NCI-H82 treated with DMSO at 0.1 percent for 48 hours (cell line): ENCODE results near the gene STIM2.
"Not testable (repeated sequence)": the region's sequence is repeated elsewhere in the genome, so short reads cannot be mapped to it uniquely, and the experiment has no call there.

Experiments used
- DNase-seq: peaks from one replicate; lab custom pipeline; 2025; ENCODE audit not compliant: unreplicated experiment; lab: John Stamatoyannopoulos, UW

STIM2 gene

DNA sequence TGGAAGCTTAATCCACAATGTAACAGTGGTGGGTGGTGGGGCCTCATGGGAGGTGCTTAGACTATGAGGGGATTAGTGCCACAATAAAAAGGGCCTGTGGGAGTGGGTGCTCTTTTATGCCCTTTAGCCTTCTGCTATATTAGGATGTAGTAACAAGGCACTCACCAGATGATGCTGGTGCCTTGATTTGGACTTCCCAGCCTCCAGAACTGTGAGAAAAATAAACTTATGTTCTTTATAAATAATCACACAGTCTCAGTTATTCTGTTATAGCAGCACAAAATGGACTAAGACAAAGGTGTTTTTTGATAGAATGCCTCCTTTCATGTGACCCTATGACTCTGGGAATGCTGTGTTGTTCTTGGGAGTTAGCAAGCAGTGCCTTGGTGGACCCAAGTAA, 89.8 kb downstream of the STIM2 start:
- DNase-seq = no peak

DNA sequence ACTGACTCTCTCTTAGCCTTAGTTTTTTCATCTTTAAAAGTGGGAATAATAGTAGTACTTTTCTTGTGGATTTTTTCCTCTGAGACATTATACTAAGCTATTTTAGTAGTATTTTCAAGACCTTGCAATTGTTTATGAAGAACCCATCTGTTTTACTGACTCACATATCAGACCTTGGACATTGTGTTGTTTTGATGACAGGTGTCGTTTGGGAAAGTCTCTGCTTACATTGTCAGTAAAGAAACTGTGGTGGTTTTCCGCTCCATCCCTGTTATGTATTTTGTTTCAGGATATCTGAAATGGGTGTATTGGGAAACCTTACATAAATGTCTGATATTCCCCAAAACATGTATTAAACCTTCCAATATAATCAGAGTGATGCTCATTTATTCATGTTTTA, 92.2 kb downstream of the STIM2 start:
- DNase-seq = no peak

DNA sequence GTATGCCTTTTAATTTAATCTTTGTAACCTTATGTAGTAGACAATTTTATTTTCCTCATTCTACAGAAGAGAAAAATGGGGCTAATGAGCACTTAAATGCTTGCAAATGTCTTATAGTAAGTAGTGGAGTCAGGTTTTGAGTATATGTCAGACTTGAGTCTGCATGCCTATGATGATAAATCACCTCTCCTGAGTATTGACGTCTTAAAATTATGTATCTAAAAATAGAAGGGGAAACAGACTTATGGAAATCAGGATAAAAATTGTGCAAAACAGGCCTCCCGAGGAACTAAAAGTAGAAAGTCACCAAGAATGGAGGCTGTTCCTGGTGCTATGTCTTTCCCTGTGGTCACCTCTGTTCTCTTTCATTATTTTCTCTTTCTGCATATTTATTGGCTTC, 92.7 kb downstream of the STIM2 start:
- DNase-seq = no peak

DNA sequence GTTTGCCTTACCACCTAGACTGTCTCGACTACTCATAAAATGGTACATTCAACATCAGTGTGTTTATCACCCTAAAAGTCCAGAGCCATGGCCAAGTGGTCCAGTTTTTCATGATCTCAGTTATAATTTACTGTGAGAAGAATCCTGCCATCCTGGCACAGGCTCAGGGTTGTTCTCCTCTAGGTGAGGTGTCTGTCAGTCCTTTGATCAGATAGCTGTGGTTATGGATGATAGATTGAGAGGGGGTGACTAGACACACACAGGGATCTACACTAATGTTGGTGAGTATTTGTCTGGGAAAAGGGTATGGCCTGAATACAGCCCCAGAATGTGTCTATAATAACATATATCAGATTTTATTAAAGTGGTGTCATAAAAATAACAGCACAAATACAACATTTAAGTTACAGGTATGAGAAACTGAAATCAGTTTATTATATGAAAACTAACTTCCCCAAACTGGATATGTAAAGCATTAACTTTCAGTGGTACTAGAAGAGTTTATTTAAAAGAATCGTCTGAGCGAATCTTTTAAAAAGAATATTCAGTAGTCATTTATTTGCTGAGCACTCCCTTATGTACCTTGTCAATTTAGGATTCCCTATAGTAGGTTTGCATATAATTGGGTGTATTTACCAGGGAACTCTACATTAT, 93.3 kb downstream of the STIM2 start:
- no peak for DNase-seq

DNA sequence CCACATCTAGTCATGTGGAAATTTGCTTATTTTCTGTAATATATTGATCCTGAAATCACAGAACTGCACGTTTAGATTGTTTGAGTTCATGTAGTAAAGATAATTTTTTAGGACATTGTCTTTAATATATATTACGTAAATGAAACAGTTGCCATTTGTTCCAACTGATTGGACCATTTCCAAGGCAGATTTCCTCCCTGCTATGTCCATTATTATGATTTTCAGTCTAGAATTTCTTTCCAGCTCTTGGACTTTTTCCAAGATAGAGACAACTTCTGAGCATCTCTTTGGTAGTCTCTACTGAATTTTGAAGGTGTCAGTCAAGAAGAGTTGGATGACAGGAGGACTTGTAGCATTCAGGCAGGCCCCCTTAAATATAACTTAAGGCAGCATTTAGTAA, 94.6 kb downstream of the STIM2 start:
- DNase-seq = no peak

DNA sequence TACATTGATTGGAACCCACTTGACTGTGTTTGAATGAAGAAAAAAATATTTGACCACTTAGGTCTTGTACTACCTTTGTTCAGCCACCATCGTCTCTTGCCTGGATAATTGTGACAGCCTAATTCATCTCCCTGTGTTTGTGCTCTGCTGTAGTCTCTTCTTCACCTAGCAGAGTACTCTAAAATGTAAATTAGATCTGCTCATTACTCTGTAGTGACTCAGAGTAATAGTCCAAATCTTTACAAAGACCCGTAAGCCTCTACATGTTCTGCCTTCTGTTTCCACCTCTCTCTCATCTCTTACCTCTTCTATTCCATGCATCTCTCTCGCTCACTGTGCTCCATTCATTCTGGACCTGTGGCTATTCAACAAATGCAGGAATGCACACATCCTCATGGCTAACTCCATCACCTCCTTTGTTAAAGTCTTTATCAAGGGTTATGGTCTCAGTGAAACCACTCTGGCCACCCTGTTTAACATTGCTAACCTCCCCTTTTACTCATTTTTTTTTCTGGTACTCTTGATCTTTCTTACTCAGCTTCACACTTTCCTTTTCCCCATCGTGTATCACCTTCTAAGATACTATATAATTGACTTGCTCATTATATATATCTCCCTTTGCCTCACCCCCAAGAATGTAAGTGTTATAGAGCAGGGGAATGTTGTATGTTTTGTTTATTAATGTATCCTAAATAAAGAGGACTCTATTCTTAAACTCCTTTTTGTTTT, 98.4 kb downstream of the STIM2 start:
- DNase-seq = no peak

DNA sequence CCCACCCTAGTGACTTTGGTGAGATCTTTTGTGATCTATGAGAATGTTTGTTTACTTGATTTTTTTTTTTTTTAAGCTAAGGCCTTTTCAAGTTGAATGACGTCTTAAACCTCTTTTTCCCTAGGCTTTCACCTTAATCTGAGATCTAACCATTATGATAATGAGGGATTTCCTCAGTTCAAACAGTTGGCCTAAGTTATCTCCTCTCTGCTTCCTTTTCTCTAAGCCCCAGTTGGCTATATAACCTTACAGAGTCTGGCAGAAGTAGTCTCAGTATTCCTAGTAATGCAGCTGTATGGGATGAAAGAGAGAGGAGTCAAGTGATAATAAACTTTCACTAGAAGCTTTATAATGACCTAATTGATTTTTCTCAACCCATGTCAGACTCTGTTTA, 99.0 kb downstream of the STIM2 start:
- no peak for DNase-seq

DNA sequence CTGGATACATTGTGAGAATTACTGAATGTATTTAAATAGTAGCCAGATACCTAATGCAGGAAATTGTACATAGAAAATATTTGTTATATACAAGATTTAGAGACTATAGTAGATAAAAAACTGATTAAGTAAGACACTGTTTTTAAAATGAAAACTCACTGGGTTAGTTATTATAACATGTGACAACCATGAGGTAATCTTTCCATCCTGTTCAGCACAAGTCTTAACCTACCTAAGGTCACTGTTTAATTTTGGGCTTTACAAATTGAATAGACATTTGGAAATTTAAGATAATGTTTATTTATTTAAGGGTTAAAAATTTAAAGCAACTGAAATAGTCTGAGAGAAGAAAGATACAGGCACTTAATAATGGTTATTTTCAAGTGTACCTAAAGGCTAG, 102.1 kb downstream of the STIM2 start:
- no peak for DNase-seq

DNA sequence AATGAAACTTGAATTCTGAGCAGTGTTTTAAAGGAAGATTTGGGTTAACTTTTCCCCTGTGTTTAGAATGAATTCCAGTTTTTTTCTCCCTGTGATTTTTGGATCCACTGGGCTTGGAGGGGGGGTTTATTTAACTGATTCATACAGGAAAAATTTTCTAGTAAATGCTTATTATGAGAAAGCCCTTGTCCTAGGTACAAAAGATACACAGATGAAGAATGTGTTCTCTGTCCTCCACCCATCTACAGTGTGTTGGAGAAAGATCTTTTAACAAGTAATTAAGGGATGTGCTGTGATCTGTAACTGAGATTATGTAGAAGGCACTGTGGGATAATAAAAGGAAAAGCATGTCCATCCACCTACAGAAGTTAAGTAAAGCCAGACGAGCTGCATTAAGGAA, 103.9 kb downstream of the STIM2 start:
- no peak for DNase-seq

DNA sequence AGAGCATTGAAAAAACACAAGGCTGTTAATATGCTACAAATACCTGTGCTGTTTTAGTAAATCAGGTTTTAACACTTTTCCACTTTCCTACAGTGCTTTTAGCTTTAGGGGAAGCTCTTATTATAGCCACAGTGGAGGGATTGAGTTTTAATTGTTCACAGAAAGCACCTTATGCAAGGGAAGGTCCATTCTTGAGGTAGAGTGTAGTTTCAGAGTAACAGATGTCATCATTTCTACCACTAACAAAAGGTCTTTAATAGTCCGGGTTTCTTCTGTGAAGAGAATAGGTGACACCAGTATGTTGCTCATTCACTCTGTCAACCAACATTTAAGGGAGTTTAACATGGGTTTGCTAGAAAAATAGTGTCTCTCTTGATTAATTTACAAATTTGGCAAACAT, 104.4 kb downstream of the STIM2 start:
- DNase-seq = no peak

DNA sequence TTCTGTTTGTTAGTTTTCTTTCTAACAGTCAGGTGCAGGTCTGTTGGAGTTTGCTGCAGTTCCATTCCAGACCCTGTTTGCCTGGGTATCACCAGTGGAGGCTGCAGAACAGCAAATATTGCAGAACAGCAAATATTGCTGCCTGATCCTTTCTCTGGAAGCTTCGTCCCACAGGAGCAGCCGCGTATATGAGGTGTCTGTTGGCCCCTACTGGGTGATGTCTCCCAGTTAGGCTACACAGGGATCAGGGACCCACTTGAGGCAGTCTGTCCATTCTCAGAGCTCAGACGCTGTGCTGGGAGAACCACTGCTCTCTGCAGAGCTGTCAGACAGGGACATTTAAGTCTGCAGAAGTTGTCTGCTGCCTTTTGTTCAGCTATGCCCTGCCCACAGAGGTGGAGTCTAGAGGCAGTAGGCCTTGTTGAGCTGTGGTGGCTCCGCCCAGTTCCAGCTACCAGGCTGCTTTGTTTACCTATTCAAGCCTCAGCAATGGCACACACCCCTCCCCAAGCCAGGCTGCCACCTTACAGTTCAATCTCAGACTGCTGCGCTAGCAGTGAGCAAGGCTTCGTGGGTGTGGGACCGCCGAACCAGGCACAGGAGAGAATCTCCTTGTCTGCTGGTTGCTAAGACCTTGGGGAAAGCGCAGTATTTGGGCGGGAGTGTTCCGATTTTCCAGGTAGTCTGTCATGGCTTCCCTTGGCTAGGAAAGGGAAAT, 115.0 kb downstream of the STIM2 start:
- not testable (repeated sequence) for DNase-seq

DNA sequence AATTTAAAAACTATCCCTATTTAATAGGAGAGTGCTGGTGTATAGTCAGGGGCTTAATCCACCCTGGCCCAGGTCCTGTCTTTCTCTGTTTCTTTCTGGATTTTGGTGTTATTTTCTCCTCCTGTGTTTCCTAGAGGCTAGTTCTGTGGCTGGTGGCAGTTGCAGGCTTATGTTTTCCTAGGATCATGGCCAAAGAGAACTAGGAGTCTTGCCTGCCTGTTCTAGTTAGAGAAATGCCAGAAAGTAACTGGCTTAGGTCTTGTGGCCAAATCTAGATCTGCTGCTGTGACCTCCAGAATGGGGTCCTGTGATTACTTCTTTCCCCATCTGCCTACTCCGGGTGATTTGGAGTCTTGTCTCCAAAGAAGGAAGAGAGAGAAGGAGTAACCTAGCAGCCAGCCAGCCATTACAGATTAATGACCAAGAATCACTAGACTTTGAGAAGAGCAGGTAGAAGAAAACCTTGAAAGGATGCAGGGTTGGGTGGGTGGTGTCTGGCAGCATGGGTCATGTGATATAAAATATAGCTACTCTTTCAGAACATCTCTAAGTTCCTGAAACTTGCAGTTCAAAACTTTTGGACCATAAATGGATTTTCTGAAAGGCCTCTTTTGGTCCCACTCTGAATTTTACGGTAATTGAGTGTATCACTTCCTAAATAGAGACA, 117.9 kb downstream of the STIM2 start:
- DNase-seq = no peak

DNA sequence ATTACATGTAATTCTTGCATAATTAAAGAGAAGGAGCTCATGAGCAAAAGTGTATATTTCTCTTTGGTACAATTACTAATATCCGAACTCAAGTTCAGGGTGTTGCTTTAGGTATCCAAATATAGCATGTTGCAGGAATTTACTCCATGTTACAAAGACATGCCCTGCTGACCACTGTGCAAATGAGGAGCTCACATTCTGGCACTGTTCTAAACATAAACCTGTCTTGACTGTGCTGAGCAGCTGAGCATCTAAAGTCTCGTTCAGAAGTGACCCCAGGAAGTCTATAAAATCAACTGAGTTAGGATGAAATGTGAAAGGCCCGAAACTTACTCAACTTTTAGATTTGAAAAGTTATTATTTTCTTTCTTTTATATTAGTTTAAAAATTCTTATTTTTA, 124.3 kb downstream of the STIM2 start:
- DNase-seq = no peak

DNA sequence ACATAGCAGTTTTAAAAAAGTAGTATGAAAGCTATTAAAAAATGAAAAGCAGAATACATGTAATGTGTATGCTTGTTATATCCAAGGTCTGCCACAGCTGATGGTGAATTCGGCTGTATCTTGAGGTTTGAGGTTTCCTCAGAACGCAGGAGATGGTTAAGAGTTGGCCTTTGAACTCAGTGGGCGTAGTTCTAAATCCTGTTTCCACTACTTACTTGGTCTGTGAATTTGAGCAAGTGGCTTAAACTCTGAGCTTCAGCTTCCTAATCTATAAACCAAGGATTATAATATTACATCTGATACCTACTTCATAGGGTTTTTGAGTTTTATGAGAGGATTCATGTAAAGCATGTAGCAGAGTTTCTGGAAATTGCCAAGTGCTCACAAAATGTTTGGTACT, 125.2 kb downstream of the STIM2 start:
- peak; percentile 5 for DNase-seq

DNA sequence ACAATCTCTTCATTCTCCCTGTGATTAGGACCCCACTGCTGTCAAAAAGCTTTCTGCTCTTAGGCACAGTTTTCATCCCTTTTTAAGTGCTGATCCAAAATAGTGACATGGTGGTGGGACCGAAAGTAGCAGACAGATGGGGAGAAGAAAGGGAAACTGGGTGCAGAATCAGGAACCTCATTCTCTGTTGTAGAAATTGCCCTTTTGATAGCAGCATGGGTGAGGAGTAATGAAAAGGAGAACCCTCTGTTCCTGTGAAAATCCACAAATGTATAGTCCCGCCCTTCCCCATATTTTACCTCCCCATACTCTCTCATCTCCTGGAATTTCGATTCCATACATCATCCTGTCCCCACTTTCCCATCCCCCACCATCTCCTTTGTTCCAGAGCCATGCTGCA, 126.5 kb downstream of the STIM2 start:
- DNase-seq = no peak

DNA sequence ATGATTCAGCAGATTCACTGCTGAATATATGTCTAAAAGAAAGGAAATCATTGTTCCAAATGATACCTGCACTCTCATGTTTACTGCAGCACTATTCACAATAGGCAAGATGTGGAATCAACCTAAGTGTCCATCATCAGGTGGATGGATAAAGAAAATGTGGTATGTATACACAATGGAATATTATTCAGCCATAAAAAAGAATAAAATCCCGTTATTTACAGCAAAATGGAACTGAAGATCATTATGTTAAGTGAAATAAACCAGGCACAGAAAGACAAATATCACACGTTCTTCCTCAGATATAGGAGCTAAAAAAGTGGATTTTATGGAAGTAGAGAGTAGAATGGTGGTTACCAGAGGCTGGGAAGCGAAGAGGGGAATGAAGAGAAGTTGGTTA, 130.4 kb downstream of the STIM2 start:
- no peak for DNase-seq

DNA sequence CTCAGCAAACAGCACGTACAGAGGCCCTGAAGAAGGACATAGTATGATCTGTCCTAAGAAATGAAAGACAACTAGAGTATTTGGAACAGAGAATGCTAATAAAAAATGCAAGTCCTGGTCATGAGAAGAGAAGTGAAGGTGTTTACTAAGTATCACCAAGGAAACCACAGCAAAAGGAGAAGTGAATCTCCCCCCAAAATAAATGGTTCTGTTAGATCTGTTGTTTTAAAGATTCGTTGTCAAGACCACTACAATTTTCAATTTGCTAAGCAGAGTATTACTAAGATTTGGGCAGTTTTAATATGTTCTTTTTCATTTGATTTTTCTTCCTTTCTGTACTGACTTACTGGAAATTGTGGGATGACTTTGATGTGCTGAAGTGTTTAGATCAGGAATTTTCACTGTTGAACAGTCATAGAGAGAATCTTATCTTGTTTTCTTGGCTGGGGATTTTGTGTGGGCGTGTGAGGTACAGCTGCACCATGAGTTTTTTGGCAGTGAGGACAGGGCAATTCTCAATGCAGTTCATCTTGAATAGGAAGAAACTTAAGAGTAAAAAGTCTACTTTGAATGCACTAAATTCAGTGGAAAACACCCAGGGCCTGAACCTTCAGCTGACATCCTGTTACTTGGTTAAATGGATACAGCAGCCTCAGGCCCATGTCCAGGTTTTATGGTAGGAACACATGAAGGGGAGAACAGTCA, 132.2 kb downstream of the STIM2 start:
- no peak for DNase-seq

DNA sequence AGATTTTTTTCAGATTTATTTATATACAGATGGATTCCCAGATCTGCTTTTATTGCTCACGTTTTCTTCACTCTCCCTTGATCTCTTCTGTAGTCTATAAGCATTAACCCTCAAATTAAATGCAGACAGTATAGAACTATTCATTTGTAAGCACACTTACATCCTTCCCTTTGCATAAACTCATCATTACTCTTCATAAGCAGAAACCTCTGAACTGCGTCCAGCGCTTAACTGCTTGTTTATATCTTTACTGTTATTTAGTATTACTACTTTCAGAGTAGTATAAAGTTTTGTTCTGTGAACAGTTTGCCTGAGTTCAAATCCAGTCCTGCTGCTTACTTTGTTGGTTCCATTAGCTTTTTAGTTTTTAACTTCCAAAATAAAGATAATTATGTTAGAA, 132.9 kb downstream of the STIM2 start:
- DNase-seq = no peak

DNA sequence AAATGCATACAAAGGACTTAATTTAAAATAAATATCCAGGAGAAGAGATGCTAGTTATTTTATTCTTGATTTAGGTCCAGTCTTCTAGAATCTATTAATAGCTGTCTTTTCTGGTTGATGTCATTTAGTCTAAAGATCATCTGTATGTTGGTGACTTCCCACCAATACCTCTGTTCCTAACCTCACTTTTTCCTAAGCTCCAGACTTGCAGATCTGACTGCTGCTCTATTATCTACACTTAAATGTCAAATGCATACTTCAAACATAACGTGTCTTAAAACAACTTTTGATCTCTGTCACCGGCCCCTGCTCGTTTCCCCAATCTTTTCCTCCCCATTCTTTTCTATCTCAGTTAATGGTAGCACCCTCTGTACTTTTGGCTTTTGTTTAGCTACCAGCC, 133.3 kb downstream of the STIM2 start:
- DNase-seq = peak; percentile 1

DNA sequence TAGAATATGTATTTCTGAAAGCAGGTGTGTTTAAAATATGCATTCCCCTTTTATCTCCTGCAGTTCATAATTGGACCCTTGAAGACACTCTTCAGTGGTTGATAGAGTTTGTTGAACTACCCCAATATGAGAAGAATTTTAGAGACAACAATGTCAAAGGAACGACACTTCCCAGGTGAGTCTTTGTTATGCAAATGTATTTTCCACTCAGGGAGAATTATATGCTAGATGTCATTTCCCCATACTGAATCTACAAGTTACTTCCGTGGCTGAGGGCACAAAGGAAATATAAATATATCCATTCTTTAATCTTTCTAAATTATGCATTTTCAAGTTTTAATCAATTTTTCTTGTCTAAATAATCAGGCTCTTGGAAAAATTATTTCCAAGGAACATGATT, 134.7 kb downstream of the STIM2 start:
- no peak for DNase-seq

DNA sequence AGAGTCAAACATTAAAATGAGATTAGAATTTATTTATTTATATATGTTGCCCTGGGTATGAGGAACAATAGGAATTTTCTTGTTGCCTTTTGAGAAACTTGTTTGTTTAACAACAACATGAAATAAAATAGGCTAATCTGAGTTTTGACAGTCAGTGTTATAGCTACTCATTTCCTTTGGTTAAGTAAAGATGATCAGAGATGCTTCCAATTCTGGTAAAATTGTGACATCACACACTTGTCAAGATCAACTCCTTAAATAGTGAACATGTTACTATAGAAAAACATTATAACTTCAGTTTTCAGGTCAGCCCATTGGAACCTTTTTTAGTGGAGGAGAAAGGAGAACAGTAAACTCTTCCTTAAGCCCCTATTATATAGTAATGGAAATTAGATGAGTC, 136.1 kb downstream of the STIM2 start:
- no peak for DNase-seq
